NCI-H345 treated with DMSO at 0.1 percent for 48 hours (cell line): ENCODE data around the gene METTL21C.

Experiments used
- DNase-seq: peaks from one replicate; lab custom pipeline; 2025; ENCODE audit not compliant: unreplicated experiment; lab: John Stamatoyannopoulos, UW

The METTL21C gene

GRCh38 chr13:102667911-102668310, 26.9 kb downstream of the METTL21C start:
- DNase-seq, result no peak

DNA sequence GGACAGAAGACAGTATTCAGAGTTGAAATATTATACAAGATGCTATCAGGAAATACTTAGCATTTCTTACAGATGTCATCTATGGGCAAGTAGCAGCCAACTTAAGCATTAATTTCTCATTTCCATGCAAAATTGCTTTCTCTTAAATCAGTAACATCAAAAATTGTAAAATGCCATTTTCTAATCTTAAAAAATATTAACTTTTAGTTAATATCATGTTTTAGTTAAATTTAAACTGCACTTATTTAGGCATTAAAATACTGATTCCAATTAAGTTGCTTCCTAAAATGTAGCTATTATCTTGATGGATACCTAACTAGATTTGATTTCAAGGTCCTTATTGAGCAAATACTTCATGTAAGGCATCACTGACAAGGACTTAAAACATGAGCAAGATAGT, 27.8 kb downstream of the METTL21C start:
- no peak for DNase-seq

DNA sequence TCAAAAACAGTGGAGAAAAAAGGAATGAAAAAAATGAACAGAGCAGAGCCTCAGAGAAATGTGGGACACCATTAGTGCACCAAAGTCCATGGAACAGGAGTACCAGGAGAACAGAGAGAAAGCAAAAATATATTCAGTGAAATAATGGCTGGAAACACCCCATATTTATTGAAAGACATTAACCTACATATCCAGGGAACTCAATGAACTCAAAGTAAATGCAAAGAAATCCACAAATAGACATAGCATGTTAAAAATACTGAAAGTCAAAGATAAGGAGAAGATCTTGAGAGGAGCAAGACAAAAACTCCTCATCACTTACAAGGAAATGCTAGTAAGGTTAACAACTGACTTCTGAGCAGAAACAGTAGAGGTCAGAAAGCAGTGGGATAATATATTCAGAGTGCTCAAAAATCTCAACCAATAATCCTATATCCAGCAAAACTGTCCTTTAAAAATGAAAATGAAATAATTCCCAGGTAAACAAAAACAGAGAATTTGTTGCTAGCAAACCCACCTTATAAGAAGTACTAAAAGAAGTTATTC, 35.6 kb downstream of the METTL21C start:
- DNase-seq, result no peak

- DNase-seq, result no peak
Observed at GRCh38 chr13:102658660-102659059, 36.2 kb downstream of the METTL21C start.

GRCh38 chr13:102657630-102658029, 37.2 kb downstream of the METTL21C start:
- DNase-seq, result no peak

DNA sequence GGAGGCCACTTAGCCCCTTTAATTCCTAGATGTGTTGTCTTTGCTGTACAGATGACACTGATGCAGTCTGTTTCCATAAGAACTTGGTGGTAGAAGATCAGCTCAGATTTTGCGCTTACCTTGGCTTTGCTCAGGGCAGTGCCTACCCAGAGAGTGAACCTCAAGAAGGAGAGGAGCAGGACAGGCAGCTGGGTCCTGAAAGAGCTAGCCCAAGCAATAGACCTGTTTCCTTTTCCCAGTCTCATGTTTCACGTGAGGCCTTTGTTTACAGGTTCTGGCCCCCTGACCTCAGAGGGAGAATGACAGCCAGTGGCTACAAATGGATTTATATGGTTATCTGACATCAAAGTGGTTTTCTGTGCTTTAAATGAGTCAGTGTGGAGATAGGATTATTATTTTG, 40.1 kb downstream of the METTL21C start:
- no peak for DNase-seq

DNA sequence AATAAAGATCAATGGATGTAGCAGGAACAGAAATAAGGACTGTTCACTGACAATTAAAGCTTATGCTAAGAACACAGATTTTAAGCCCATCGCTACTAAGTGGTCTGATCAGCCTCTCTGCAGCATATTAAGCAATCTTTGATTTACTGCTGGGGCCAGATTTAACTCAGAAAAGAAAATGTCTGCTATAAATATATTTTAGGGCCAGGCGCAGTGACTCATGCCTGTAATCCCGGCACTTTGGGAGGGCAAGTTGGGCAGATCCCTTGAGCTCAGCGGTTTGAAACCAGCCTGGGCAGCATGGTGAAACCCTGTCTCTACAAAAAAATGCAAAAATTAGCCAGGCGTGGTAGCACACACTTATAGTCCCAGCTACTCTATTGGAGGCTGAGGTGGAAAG, 43.0 kb downstream of the METTL21C start:
- DNase-seq, result no peak

DNA sequence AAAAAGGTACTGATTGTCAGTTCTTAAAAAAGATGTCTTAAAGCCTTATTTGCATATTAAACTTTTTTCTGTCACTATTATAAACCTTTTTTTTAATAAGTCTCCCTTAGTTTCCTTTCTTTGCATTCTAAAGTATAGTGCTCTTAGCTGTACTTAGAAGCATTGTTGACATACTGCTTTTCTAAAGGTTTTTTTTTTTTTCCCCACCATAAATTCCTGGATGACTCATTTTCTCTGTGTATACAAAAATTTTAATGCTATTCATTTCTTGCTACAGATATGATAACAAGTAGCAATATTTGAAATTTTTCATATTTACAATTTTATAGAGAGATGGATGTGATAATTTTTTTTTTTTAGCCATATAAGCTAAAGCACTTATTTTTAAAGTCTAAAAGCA, 43.5 kb downstream of the METTL21C start:
- DNase-seq, result no peak

DNA sequence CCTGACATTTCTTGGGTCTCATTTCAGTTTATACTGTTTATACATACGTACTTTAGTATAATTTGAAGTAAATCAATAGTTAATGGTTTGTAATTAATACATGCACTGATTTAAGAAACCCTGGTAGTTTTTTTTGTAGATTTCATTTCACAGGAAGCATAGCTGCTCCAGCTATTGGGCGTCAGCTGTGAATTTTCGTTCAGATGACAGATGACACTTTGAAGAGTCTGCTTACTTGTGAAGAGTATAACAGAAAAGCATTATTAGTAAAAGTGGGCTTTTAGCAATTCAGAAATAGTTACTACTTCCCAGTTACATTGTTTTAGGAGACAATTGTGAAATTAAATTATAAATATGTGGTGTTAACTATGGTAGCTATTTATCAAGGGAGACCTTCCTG, 44.4 kb downstream of the METTL21C start:
- DNase-seq, result no peak

- no peak for DNase-seq
Observed at GRCh38 chr13:102648046-102648445, 46.8 kb downstream of the METTL21C start.

DNA sequence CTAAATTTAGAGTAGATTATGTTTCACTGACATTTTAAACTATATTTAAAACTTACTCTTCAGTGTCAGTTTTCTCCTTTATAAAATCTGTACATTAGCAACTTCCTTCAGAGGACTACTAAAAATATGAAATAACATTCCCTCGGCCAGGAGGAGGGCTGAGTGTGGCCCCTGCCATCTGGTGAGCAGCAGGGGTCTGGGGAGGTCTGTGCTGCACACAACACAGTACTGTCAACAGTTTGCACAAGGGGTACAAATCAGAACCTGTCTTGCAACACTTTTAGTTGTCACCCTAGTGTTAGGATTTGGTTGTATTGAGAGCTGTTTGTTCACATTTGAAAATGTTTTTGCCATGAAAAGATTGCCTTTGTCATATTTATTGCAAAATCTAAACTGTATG, 49.1 kb downstream of the METTL21C start:
- no peak for DNase-seq

DNA sequence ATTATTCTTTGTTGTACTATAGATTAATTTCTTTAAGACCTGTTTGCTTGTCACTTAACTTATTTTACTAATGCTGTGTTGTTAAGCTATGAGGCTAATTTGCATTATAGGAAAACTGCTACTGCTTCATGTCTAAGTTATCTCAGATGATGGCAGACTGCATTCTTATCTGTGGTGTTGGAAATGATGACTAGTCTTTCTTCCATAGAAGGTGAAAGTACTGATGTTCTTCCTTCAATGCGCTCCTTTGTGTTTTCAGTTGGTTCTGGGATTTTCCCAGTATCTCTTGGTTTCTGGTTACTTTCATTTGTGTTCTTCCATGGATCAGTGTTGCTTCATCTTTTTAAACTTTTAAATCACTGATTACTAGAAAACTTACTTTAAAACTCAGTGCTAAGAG, 51.2 kb downstream of the METTL21C start:
- DNase-seq, result no peak

DNA sequence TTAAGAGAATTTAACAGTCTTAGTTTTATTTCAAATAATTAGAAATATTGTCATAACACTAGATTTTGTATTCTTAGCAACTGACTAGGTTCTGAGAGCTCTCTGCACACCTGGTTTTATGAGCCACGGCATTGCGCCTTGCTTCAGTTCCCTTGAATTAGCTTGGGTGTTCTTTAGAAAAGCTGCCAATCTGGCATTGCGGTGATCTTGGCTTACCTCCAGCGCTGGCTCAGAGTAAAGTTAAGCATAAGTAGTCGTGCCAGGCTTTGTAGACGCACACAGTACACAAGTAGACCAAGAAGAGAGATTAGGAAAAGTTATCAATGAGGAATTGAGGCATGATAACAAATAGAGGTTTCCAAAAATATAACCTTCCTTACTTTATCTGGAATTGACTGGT, 52.4 kb downstream of the METTL21C start:
- DNase-seq, result peak; percentile 48

DNA sequence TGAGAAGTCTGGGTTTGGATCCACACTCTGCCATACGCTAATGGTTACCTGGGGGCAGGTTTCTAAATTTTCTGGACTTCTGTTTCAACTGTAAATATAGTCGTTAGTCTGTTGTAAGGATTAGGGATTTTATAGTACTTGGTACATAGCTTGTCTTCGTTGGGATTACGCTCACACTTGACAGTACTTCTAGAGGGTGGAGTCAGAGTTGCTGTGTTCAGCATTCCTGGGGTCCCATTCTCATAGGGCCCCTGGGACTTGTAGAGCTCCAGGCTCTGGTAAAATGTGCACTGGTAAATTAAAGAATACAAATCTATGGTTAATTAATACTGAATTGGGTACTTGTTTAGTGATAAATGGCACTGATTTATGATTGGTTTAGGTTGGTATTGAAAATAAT, 52.8 kb downstream of the METTL21C start:
- DNase-seq, result no peak

- no peak for DNase-seq
Observed at GRCh38 chr13:102638741-102639140, 56.1 kb downstream of the METTL21C start.
